ENCODE results near the gene NDUFAF8.

NDUFAF8 gene

GRCh38 chr17:81261582-81262336 is 22.6 kb downstream of the NDUFAF8 start:
- no peaks in the 10 kb centered on the region for H3K27me3 Mint-ChIP-seq (ENCODE audit: low read depth, poor library complexity)
- no peaks in the 10 kb centered on the region for H3K9me3 Mint-ChIP-seq
- peaks cover 18% of the 10 kb centered on the region for H3K36me3 Mint-ChIP-seq (ENCODE audit: low read depth)
- H3K27ac Mint-ChIP-seq = no peak overlapping the region
- DNase-seq = no peak
- TF ChIP-seq CTCF (IDR thresholded peaks at IDR 0.05) = no peak
- peaks cover 36% of the 10 kb centered on the region for H3K4me1 Mint-ChIP-seq
- H3K4me3 Mint-ChIP-seq = no peak overlapping the region

GRCh38 chr17:81263371-81264181 is 24.5 kb downstream of the NDUFAF8 start:
- TF ChIP-seq CTCF (IDR thresholded peaks at IDR 0.05) = no peak
- Mint-ChIP-seq H3K36me3 (ENCODE audit: low read depth) (peaks cover 32% of the 10 kb centered on the region), H3K27ac (no peak overlapping the region)

GRCh38 chr17:81264640-81265039 is 25.5 kb downstream of the NDUFAF8 start:
- DNase-seq = no peak
- Mint-ChIP-seq H3K4me3 (no peak overlapping the region), H3K27ac (no peak overlapping the region), H3K9me3 (peaks cover 13% of the 10 kb centered on the region), H3K27me3 (ENCODE audit: low read depth, poor library complexity) (no peaks in the 10 kb centered on the region), H3K4me1 (peaks cover 30% of the 10 kb centered on the region), H3K36me3 (ENCODE audit: low read depth) (peaks cover 43% of the 10 kb centered on the region)
- TF ChIP-seq CTCF (IDR thresholded peaks at IDR 0.05) = no peak

More at GRCh38 chr17:81263371-81264181, 24.5 kb downstream of the NDUFAF8 start:
- Mint-ChIP-seq H3K9me3 (peaks cover 7% of the 10 kb centered on the region), H3K4me1 (peaks cover 34% of the 10 kb centered on the region), H3K4me3 (no peak overlapping the region), H3K27me3 (ENCODE audit: low read depth, poor library complexity) (no peaks in the 10 kb centered on the region)
- no peak for DNase-seq

GRCh38 chr17:81265576-81265975 is 26.5 kb downstream of the NDUFAF8 start:
- H3K27ac Mint-ChIP-seq = peak overlapping the region; percentile 49
- no peak for DNase-seq
- TF ChIP-seq CTCF (IDR thresholded peaks at IDR 0.05) = no peak
- H3K9me3 Mint-ChIP-seq = peaks cover 13% of the 10 kb centered on the region
- H3K27me3 Mint-ChIP-seq (ENCODE audit: low read depth, poor library complexity) = peaks cover 3% of the 10 kb centered on the region
- H3K36me3 Mint-ChIP-seq (ENCODE audit: low read depth) = peaks cover 50% of the 10 kb centered on the region
- no peak overlapping the region for H3K4me3 Mint-ChIP-seq
- H3K4me1 Mint-ChIP-seq = peaks cover 30% of the 10 kb centered on the region

GRCh38 chr17:81267390-81268067 is 28.4 kb downstream of the NDUFAF8 start:
- Mint-ChIP-seq H3K36me3 (ENCODE audit: low read depth) (peaks cover 55% of the 10 kb centered on the region), H3K4me1 (peaks cover 30% of the 10 kb centered on the region), H3K9me3 (peaks cover 13% of the 10 kb centered on the region), H3K27ac (peak overlapping the region; percentile 57), H3K4me3 (no peak overlapping the region), H3K27me3 (ENCODE audit: low read depth, poor library complexity) (peaks cover 3% of the 10 kb centered on the region)
- TF ChIP-seq CTCF (IDR thresholded peaks at IDR 0.05) = no peak
- no peak for DNase-seq

Data from nephron progenitor cell (in vitro differentiated cells).